HepG2 (cell line): Measurements from ENCODE around the gene DDC. TPM values are rescaled to one million over a fixed set of nuclear protein-coding genes. Genes with fewer than 3 reads are reported as not detected.

Source experiments
- BCLAF1 ChIP-seq: fragments of 450-650 bp; IDR thresholded peaks from 2 replicates; pipeline ENCODE4 v1.6.1; 2017; ENCODE audit warnings: mild to moderate bottlenecking
- CENPT ChIP-seq: sonication (generic); formaldehyde crosslinking; IDR thresholded peaks from 2 replicates; pipeline ENCODE4 v1.8.0; 2022; ENCODE audit warnings: low read depth, mild to moderate bottlenecking, moderate library complexity, missing genetic modification reagents
- HNRNPLL ChIP-seq: fragments of 200-400 bp; formaldehyde crosslinking; IDR thresholded peaks from 2 replicates; pipeline ENCODE4 v1.6.1; 2017; ENCODE audit warnings: mild to moderate bottlenecking, low read depth, low read length; ENCODE audit not compliant: poor library complexity, severe bottlenecking
- KAT2B ChIP-seq: fragments of 150-350 bp; IDR thresholded peaks from 2 replicates; pipeline ENCODE4 v1.6.1; 2014; ENCODE audit warnings: low read depth, low read length, borderline replicate concordance
- KMT2A ChIP-seq: sonication (generic); formaldehyde crosslinking; IDR thresholded peaks from 2 replicates; pipeline ENCODE4 v1.4.0; 2020; ENCODE audit warnings: missing genetic modification reagents
- PAXIP1 ChIP-seq: sonication (generic); formaldehyde crosslinking; conservative IDR thresholded peaks from 2 replicates; pipeline ENCODE4 v1.4.0; 2020; ENCODE audit warnings: mild to moderate bottlenecking, missing genetic modification reagents, moderate library complexity
- POLR2A ChIP-seq, 2 experiments: IDR thresholded peaks; 2 replicates each; pipeline ENCODE4 v1.6.1; 2011; ENCODE audit warnings: low read depth in 2 of 2, low read length in 2 of 2, mild to moderate bottlenecking in 1 of 2, moderate library complexity in 1 of 2; ENCODE audit not compliant: insufficient read depth in 1 of 2
- POLR2AphosphoS2 ChIP-seq: IDR thresholded peaks from 2 replicates; pipeline ENCODE4 v1.6.1; 2011; ENCODE audit warnings: low read depth, low read length, improper control_type of control experiment
- RAD51 ChIP-seq: fragments of 450-650 bp; IDR thresholded peaks from 2 replicates; pipeline ENCODE4 v1.6.1; 2016; ENCODE audit warnings: borderline replicate concordance
- REPIN1 ChIP-seq: sonication (generic); formaldehyde crosslinking; IDR thresholded peaks from 2 replicates; pipeline ENCODE4 v1.8.0; 2022; ENCODE audit warnings: missing genetic modification reagents, low read depth, mild to moderate bottlenecking, borderline replicate concordance
- RFX3 ChIP-seq: IDR thresholded peaks from 2 replicates; pipeline ENCODE4 v1.6.1; 2016; ENCODE audit warnings: missing biosample characterization, missing genetic modification reagents
- SALL1 ChIP-seq: sonication (generic); formaldehyde crosslinking; IDR thresholded peaks from 2 replicates; pipeline ENCODE4 v1.8.0; 2022; ENCODE audit warnings: mild to moderate bottlenecking, missing genetic modification reagents
- SIX1 ChIP-seq: sonication (generic); formaldehyde crosslinking; IDR thresholded peaks from 2 replicates; pipeline ENCODE4 v1.4.0; 2020; ENCODE audit warnings: missing genetic modification reagents, borderline replicate concordance
- SNAPC2 ChIP-seq: sonication (generic); formaldehyde crosslinking; IDR thresholded peaks from 2 replicates; pipeline ENCODE4 v1.8.1; 2022; ENCODE audit warnings: mild to moderate bottlenecking, missing genetic modification reagents
- SP140L ChIP-seq: sonication (generic); formaldehyde crosslinking; IDR thresholded peaks from 2 replicates; pipeline ENCODE4 v1.4.0; 2020; ENCODE audit warnings: missing genetic modification reagents, borderline replicate concordance
- ZNF382 ChIP-seq: sonication (generic); formaldehyde crosslinking; IDR thresholded peaks from 2 replicates; pipeline ENCODE4 v1.5.0; 2020; ENCODE audit warnings: missing genetic modification reagents, mild to moderate bottlenecking, borderline replicate concordance
- ZNF503 ChIP-seq: sonication (generic); formaldehyde crosslinking; IDR thresholded peaks from 2 replicates; pipeline ENCODE4 v1.4.0; 2020; ENCODE audit warnings: missing genetic modification reagents
- ZNF513 ChIP-seq: sonication (generic); formaldehyde crosslinking; conservative IDR thresholded peaks from 2 replicates; pipeline ENCODE4 v1.5.0; 2020; ENCODE audit warnings: missing genetic modification reagents
- ZNF546 ChIP-seq: sonication (generic); formaldehyde crosslinking; conservative IDR thresholded peaks from 2 replicates; pipeline ENCODE4 v1.8.1; 2023; ENCODE audit warnings: mild to moderate bottlenecking, missing genetic modification reagents
- ZNF704 ChIP-seq: sonication (generic); formaldehyde crosslinking; IDR thresholded peaks from 2 replicates; pipeline ENCODE4 v1.8.1; 2023; ENCODE audit warnings: mild to moderate bottlenecking, inconsistent platforms, moderate library complexity, missing genetic modification reagents, borderline replicate concordance
- polyA plus RNA-seq, 8 experiments: library from polyadenylated mRNA; depleted of rRNA in 3 of 8; stranded (reverse) in 7 of 8; unstranded in 1 of 8; fragments of >200 nt; fragmentation: Illumina TruSeq in 4 of 8; extraction: Trizol in 4 of 8; gene quantifications; 2 replicates each; pipeline versions ENCODE4 v1.2.1 to v1.2.3, GENCODE V29; 2011 to 2016; ENCODE audit warnings: low read depth in 4 of 8, missing spikeins in 1 of 8, mixed read lengths in 1 of 8; ENCODE audit not compliant: insufficient read depth in 1 of 8
- total RNA-seq, 5 experiments: library from RNA; depleted of rRNA; stranded (reverse); fragments of >200 nt; fragmentation: Illumina TruSeq; extraction: Trizol; gene quantifications; 2 replicates each; pipeline ENCODE4 v1.2.3, GENCODE V29; 2016; ENCODE audit warnings: low read depth in 1 of 5

DDC gene
- total and polyA plus RNA-seq, 2 of the 13 experiments (the other 11 are each of a cell fraction or from before 2014, with no cell fraction given) = 11.7 to 93.3 TPM

GRCh38 chr7:50565559-50565916 lies 333 bp upstream of the DDC start (continued):
- TF ChIP-seq REPIN1 (CRISPR knock-in tag) = 0 out of 2 replicates have a peak, but pooled peaks have one; percentile 7
- no peak for TF ChIP-seq POLR2A (IDR thresholded peaks at IDR 0.05; ENCODE audit: insufficient read depth in 1 of 2, low read depth in 2 of 2, low read length in 2 of 2)
- TF ChIP-seq ZNF513 = no peak
- TF ChIP-seq SNAPC2 = no peak
- no peak for TF ChIP-seq POLR2AphosphoS2
- 0 out of 2 replicates have a peak, but pooled peaks have one; percentile 12 for TF ChIP-seq PAXIP1 (CRISPR knock-in tag)
- no peak for TF ChIP-seq ZNF382 (CRISPR knock-in tag)
- TF ChIP-seq ZNF704 (CRISPR knock-in tag) = no peak
- no peak for TF ChIP-seq ZNF503 (CRISPR knock-in tag)
- no peak for TF ChIP-seq CENPT
- TF ChIP-seq SP140L (CRISPR knock-in tag) = 0 out of 2 replicates have a peak, but pooled peaks have one; percentile 4
- TF ChIP-seq SALL1 (CRISPR knock-in tag) = no peak
- no peak for TF ChIP-seq ZNF546
- no peak for TF ChIP-seq HNRNPLL
- no peak; the same call in 1 of the 2 replicates for TF ChIP-seq SIX1
- no peak for TF ChIP-seq KAT2B
- TF ChIP-seq BCLAF1 = no peak
- TF ChIP-seq RFX3 (CRISPR knock-in tag) = no peak
- TF ChIP-seq RAD51 = no peak
- TF ChIP-seq KMT2A (CRISPR knock-in tag) = no peak
